Osteoblast (primary cell): Measurements from ENCODE around the gene LMX1B. TPM values are rescaled to one million over a fixed set of nuclear protein-coding genes. Genes with fewer than 3 reads are reported as not detected.

Experiments used
- DNase-seq: peaks from one replicate; pipeline ENCODE4 v3.0.0; 2011; ENCODE audit warnings: low spot score, mixed read lengths; ENCODE audit not compliant: insufficient read length; ENCODE audit errors: missing footprints
- H2AFZ ChIP-seq: 2 replicates; pipeline ENCODE4 v1.6.0; 2011; ENCODE audit warnings: mild to moderate bottlenecking, low read length
- H3K27ac ChIP-seq: 2 replicates; pipeline ENCODE4 v1.5.1; 2011; ENCODE audit warnings: mild to moderate bottlenecking, low read depth, low read length, moderate library complexity
- H3K27me3 ChIP-seq: 2 replicates; pipeline ENCODE4 v1.6.0; 2012; ENCODE audit warnings: mild to moderate bottlenecking, control low read depth, inconsistent platforms, low read length, moderate library complexity; ENCODE audit not compliant: insufficient read depth
- H3K36me3 ChIP-seq: 2 replicates; pipeline ENCODE4 v1.5.1; 2011; ENCODE audit warnings: mild to moderate bottlenecking, low read length, control low read depth, moderate library complexity; ENCODE audit not compliant: insufficient read depth
- H3K4me1 ChIP-seq: 2 replicates; pipeline ENCODE4 v1.5.1; 2011; ENCODE audit warnings: mild to moderate bottlenecking, low read length, control low read depth, moderate library complexity; ENCODE audit not compliant: insufficient read depth
- H3K4me2 ChIP-seq: 2 replicates; pipeline ENCODE4 v1.6.0; 2011; ENCODE audit warnings: mild to moderate bottlenecking, low read length; ENCODE audit not compliant: insufficient read depth
- H3K4me3 ChIP-seq: fragments of 200-600 bp; sonication (generic); 3 replicates; pipeline ENCODE4 v1.5.1; 2012; ENCODE audit warnings: mild to moderate bottlenecking, low read length, inconsistent platforms; ENCODE audit not compliant: insufficient read depth
- H3K79me2 ChIP-seq: 2 replicates; pipeline ENCODE4 v1.6.0; 2012; ENCODE audit warnings: mild to moderate bottlenecking, low read length, control low read depth, inconsistent platforms; ENCODE audit not compliant: insufficient read depth
- H3K9me3 ChIP-seq: 2 replicates; pipeline ENCODE4 v1.5.1; 2011; ENCODE audit warnings: low read depth, low read length, control low read depth
- H4K20me1 ChIP-seq: 2 replicates; pipeline ENCODE4 v1.6.0; 2012; ENCODE audit warnings: mild to moderate bottlenecking, low read length, control low read depth; ENCODE audit not compliant: insufficient read depth
- total RNA-seq: library from RNA; depleted of rRNA; stranded (reverse); fragments of >200 nt; gene quantifications from 2 replicates; pipeline ENCODE4 v1.2.3, GENCODE V29; 2012
- TF ChIP-seq, protein P1 (sequence below): IDR thresholded peaks from 2 replicates; pipeline ENCODE4 v1.5.1; 2011; ENCODE audit warnings: mild to moderate bottlenecking, low read depth, low read length, moderate library complexity; ENCODE audit errors: extremely low read depth

LMX1B gene
- total RNA-seq, 1 donor: under 0.01 TPM

- DNase-seq: no peak
- peaks cover 11% of the 10 kb centered on the region for H3K27me3 ChIP-seq
Observed at GRCh38 chr9:126671381-126671831, 57.7 kb downstream of the LMX1B start.

DNA sequence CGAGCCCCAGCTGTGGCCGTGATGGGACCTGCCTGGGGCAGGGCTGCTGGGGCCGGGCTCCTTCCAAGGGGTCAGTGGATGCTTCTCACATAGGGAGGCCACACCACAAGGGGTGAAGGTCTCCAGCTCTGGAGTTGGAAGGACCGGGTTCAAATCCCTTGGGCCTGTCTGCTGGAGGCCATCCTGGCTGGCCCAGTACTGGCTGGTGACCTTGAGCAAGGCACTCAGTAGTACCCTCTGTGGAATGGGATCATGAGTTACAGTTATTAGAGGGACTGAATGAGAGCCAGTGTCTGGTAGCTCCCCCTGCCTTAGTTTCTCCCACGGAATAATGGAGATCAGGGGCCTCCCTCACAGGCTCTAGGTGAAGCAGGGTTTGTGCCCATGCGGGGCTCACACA is 58.3 kb downstream of the LMX1B start:
- Histone ChIP-seq H3K79me2 (no peaks in the 10 kb centered on the region), H4K20me1 (no peaks in the 10 kb centered on the region), H3K27me3 (peaks cover 11% of the 10 kb centered on the region), H2AFZ (no peak overlapping the region), H3K9me3 (no peaks in the 10 kb centered on the region), H3K36me3 (no peaks in the 10 kb centered on the region), H3K4me2 (no peak overlapping the region), H3K27ac (no peak overlapping the region), H3K4me1 (no peaks in the 10 kb centered on the region), H3K4me3 (no peak overlapping the region)
- TF ChIP-seq, protein P1, sequence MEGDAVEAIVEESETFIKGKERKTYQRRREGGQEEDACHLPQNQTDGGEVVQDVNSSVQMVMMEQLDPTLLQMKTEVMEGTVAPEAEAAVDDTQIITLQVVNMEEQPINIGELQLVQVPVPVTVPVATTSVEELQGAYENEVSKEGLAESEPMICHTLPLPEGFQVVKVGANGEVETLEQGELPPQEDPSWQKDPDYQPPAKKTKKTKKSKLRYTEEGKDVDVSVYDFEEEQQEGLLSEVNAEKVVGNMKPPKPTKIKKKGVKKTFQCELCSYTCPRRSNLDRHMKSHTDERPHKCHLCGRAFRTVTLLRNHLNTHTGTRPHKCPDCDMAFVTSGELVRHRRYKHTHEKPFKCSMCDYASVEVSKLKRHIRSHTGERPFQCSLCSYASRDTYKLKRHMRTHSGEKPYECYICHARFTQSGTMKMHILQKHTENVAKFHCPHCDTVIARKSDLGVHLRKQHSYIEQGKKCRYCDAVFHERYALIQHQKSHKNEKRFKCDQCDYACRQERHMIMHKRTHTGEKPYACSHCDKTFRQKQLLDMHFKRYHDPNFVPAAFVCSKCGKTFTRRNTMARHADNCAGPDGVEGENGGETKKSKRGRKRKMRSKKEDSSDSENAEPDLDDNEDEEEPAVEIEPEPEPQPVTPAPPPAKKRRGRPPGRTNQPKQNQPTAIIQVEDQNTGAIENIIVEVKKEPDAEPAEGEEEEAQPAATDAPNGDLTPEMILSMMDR: no peak
- DNase-seq: no peak

More at GRCh38 chr9:126671381-126671831, 57.7 kb downstream of the LMX1B start:
- no peak overlapping the region for H3K4me3 ChIP-seq
- no peaks in the 10 kb centered on the region for H3K4me1 ChIP-seq
- H3K79me2 ChIP-seq: no peaks in the 10 kb centered on the region
- no peak overlapping the region for H2AFZ ChIP-seq
- TF ChIP-seq, protein P1: no peak
- no peaks in the 10 kb centered on the region for H4K20me1 ChIP-seq
- no peak overlapping the region for H3K4me2 ChIP-seq
- H3K9me3 ChIP-seq: no peaks in the 10 kb centered on the region
- no peaks in the 10 kb centered on the region for H3K36me3 ChIP-seq
- H3K27ac ChIP-seq: no peak overlapping the region

DNA sequence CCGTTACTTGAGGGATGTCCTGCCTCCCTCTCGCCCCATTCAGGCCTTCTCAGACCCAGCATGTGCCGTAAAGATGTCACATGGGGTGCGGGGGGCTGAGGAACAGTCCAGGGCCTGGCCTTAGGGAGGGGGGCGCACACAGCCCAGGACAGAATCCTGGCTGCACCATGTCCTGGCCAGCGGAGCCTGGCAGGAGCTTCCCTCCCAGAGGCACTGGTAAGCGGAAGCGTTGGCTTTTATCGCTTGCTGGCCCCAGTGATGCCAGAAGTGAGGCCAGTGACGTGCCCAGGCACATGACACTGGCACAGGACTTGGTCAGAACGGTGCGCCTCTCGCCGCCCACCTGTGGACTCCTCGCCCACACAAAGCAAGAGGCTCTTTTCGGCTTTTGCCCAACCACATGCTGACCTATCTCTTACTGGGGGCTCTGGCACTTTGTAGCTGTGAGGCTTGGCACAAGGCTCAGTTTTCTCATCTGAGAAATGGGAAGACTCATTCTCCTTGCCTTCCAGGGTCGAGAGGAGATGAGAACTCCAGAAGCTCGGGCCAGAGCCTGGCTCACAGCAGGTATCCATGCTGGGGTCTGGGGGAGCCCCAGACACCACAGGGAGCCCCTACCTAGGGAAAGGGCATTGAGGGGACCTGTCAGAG is 59.0 kb downstream of the LMX1B start:
- TF ChIP-seq, protein P1: no peak
- Histone ChIP-seq H4K20me1 (no peaks in the 10 kb centered on the region), H2AFZ (no peak overlapping the region), H3K36me3 (no peaks in the 10 kb centered on the region), H3K4me1 (no peaks in the 10 kb centered on the region), H3K27ac (no peak overlapping the region), H3K27me3 (peaks cover 11% of the 10 kb centered on the region), H3K9me3 (no peaks in the 10 kb centered on the region), H3K4me3 (no peak overlapping the region), H3K4me2 (no peak overlapping the region), H3K79me2 (no peaks in the 10 kb centered on the region)
- DNase-seq: no peak

GRCh38 chr9:126673689-126674364 is 60.1 kb downstream of the LMX1B start:
- no peaks in the 10 kb centered on the region for H3K9me3 ChIP-seq
- no peak overlapping the region for H3K27ac ChIP-seq
- no peak overlapping the region for H3K4me3 ChIP-seq
- H2AFZ ChIP-seq: no peak overlapping the region
- H4K20me1 ChIP-seq: no peaks in the 10 kb centered on the region
- H3K27me3 ChIP-seq: peaks cover 11% of the 10 kb centered on the region
- H3K4me2 ChIP-seq: no peak overlapping the region
- no peaks in the 10 kb centered on the region for H3K36me3 ChIP-seq
- TF ChIP-seq, protein P1: no peak
- H3K79me2 ChIP-seq: no peaks in the 10 kb centered on the region
- no peak for DNase-seq
- H3K4me1 ChIP-seq: no peaks in the 10 kb centered on the region
